ENCODE measurements around the gene P2RY13.

Gene P2RY13

GRCh38 chr3:151289445-151289844 is 39.9 kb downstream of the P2RY13 start:
- DNase-seq, result no peak

GRCh38 chr3:151285940-151286339 is 43.4 kb downstream of the P2RY13 start:
- DNase-seq, result no peak

GRCh38 chr3:151283907-151284461 is 45.4 kb downstream of the P2RY13 start:
- DNase-seq, result no peak

GRCh38 chr3:151283387-151283786 is 46.0 kb downstream of the P2RY13 start:
- DNase-seq, result no peak

- no peak for DNase-seq
Measured at GRCh38 chr3:151282921-151283320, 46.4 kb downstream of the P2RY13 start.

- no peak for DNase-seq
Measured at GRCh38 chr3:151281671-151282324, 47.6 kb downstream of the P2RY13 start.

GRCh38 chr3:151278230-151278629 is 51.1 kb downstream of the P2RY13 start, which contains the start of gene P2RY14:
Gene P2RY14, minus strand, starts transcription at chr3:151278542. Its CDS starts 64,226 bp downstream, at chr3:151214316.
- no peak for DNase-seq

- no peak for DNase-seq
Measured at GRCh38 chr3:151276687-151277042, 52.7 kb downstream of the P2RY13 start.

Data from stimulated activated CD4-positive, alpha-beta T cell treated with anti-CD3 and anti-CD28 coated beads, Interleukin-1b, Interleukin-23, amount 100 ng/mL, for 48 hours (primary cell).